ENCODE data around the gene TUBGCP2.

Gene TUBGCP2

GRCh38 chr10:133293810-133294119, 14.9 kb downstream of the TUBGCP2 start:
- H3K27me3 ChIP-seq (ENCODE audit: low read length): no peaks in the 10 kb centered on the region
- TF ChIP-seq EZH2phosphoT487 (conservative IDR thresholded peaks at IDR 0.05; ENCODE audit: low read length) (no peak), CTCF (IDR thresholded peaks at IDR 0.05; ENCODE audit: insufficient read depth, low read length, poor library complexity, severe bottlenecking) (no peak)
- no peak overlapping the region for H3K27ac ChIP-seq (ENCODE audit: low read depth, low read length)
- no peak overlapping the region for H3K4me2 ChIP-seq (ENCODE audit: low read depth, low read length, poor library complexity, severe bottlenecking)
- no peak overlapping the region for H3K4me3 ChIP-seq (ENCODE audit: insufficient read depth, low read length, poor library complexity, severe bottlenecking)
- no peaks in the 10 kb centered on the region for H3K36me3 ChIP-seq (ENCODE audit: low read length)
- no peak overlapping the region for H3K9ac ChIP-seq (ENCODE audit: low read length)
- no peaks in the 10 kb centered on the region for H4K20me1 ChIP-seq (ENCODE audit: low read depth, low read length)
- H3K9me2 ChIP-seq (replicated peaks; ENCODE audit: insufficient read depth, low read length): no peaks in the 10 kb centered on the region
- H3F3A ChIP-seq (ENCODE audit: insufficient read depth): no peaks in the 10 kb centered on the region
- H3K79me2 ChIP-seq (ENCODE audit: insufficient read depth, low read length): no peaks in the 10 kb centered on the region
- H2AFZ ChIP-seq (ENCODE audit: low read depth, low read length, severe bottlenecking): no peak overlapping the region
- H3K9me3 ChIP-seq (ENCODE audit: insufficient read depth, low read length): no peaks in the 10 kb centered on the region

- H3K9me2 ChIP-seq (replicated peaks; ENCODE audit: insufficient read depth, low read length): no peaks in the 10 kb centered on the region
- no peaks in the 10 kb centered on the region for H3F3A ChIP-seq (ENCODE audit: insufficient read depth)
- no peaks in the 10 kb centered on the region for H4K20me1 ChIP-seq (ENCODE audit: low read depth, low read length)
- H3K4me2 ChIP-seq (ENCODE audit: low read depth, low read length, poor library complexity, severe bottlenecking): no peak overlapping the region
- H3K79me2 ChIP-seq (ENCODE audit: insufficient read depth, low read length): no peaks in the 10 kb centered on the region
- no peak overlapping the region for H3K9ac ChIP-seq (ENCODE audit: low read length)
- H3K36me3 ChIP-seq (ENCODE audit: low read length): no peaks in the 10 kb centered on the region
- H3K9me3 ChIP-seq (ENCODE audit: insufficient read depth, low read length): no peaks in the 10 kb centered on the region
- TF ChIP-seq EZH2phosphoT487 (conservative IDR thresholded peaks at IDR 0.05; ENCODE audit: low read length) (no peak), CTCF (IDR thresholded peaks at IDR 0.05; ENCODE audit: insufficient read depth, low read length, poor library complexity, severe bottlenecking) (no peak)
- H3K27me3 ChIP-seq (ENCODE audit: low read length): no peaks in the 10 kb centered on the region
- H3K27ac ChIP-seq (ENCODE audit: low read depth, low read length): no peak overlapping the region
- H2AFZ ChIP-seq (ENCODE audit: low read depth, low read length, severe bottlenecking): no peak overlapping the region
- H3K4me3 ChIP-seq (ENCODE audit: insufficient read depth, low read length, poor library complexity, severe bottlenecking): no peak overlapping the region
Observed at GRCh38 chr10:133292919-133293809, 15.5 kb downstream of the TUBGCP2 start.

GRCh38 chr10:133289761-133290160, 18.9 kb downstream of the TUBGCP2 start:
- Histone ChIP-seq H2AFZ (ENCODE audit: low read depth, low read length, severe bottlenecking) (no peak overlapping the region), H4K20me1 (ENCODE audit: low read depth, low read length) (no peaks in the 10 kb centered on the region), H3K79me2 (ENCODE audit: insufficient read depth, low read length) (no peaks in the 10 kb centered on the region), H3K9me3 (ENCODE audit: insufficient read depth, low read length) (no peaks in the 10 kb centered on the region), H3K9me2 (replicated peaks; ENCODE audit: insufficient read depth, low read length) (no peaks in the 10 kb centered on the region), H3K4me2 (ENCODE audit: low read depth, low read length, poor library complexity, severe bottlenecking) (no peak overlapping the region), H3K27ac (ENCODE audit: low read depth, low read length) (no peak overlapping the region), H3K27me3 (ENCODE audit: low read length) (no peaks in the 10 kb centered on the region), H3K4me3 (ENCODE audit: insufficient read depth, low read length, poor library complexity, severe bottlenecking) (no peak overlapping the region), H3K36me3 (ENCODE audit: low read length) (no peaks in the 10 kb centered on the region), H3F3A (ENCODE audit: insufficient read depth) (no peaks in the 10 kb centered on the region), H3K9ac (ENCODE audit: low read length) (no peak overlapping the region)
- TF ChIP-seq CTCF (IDR thresholded peaks at IDR 0.05; ENCODE audit: insufficient read depth, low read length, poor library complexity, severe bottlenecking) (no peak), EZH2phosphoT487 (conservative IDR thresholded peaks at IDR 0.05; ENCODE audit: low read length) (no peak)

Measured in SU-DHL-6 (cell line).